K562 (cell line): ENCODE data around the gene NYAP1. TPM values are rescaled to one million over a fixed set of nuclear protein-coding genes. Genes with fewer than 3 reads are reported as not detected.

ENCODE experiments used
- ATF3 ChIP-seq, 2 experiments: fragments of 450-650 bp in 1 of 2; sonication (generic) in 1 of 2; formaldehyde crosslinking in 1 of 2; IDR thresholded peaks in 1 of 2; conservative IDR thresholded peaks in 1 of 2; 2 replicates each; pipeline versions ENCODE4 v1.6.1 to v1.8.1; 2016 to 2023; ENCODE audit warnings: mild to moderate bottlenecking in 2 of 2, moderate library complexity in 2 of 2, inconsistent platforms in 1 of 2, missing genetic modification reagents in 1 of 2
- BACH1 ChIP-seq: fragments of 200-800 bp; sonication (Bioruptor generic); IDR thresholded peaks from 2 replicates; pipeline ENCODE4 v1.6.1; 2016; ENCODE audit warnings: missing genetic modification characterization, missing compliant biosample characterization
- CBFB ChIP-seq: sonication (generic); formaldehyde crosslinking; IDR thresholded peaks from 2 replicates; pipeline ENCODE4 v1.4.0; 2020; ENCODE audit warnings: mild to moderate bottlenecking, missing genetic modification reagents
- CC2D1A ChIP-seq: fragments of 450-650 bp; IDR thresholded peaks from 2 replicates; pipeline ENCODE4 v1.6.1; 2017; ENCODE audit warnings: mild to moderate bottlenecking
- EP300 ChIP-seq: IDR thresholded peaks from 2 replicates; pipeline ENCODE4 v1.6.1; 2012; ENCODE audit warnings: low read length, improper control_type of control experiment
- HLTF ChIP-seq: fragments of 450-650 bp; IDR thresholded peaks from 2 replicates; pipeline ENCODE4 v1.6.1; 2016
- HNRNPLL ChIP-seq: fragments of 200-400 bp; formaldehyde crosslinking; IDR thresholded peaks from 2 replicates; pipeline ENCODE4 v1.6.1; 2017; ENCODE audit warnings: low read length, low read depth, mild to moderate bottlenecking; ENCODE audit not compliant: poor library complexity, severe bottlenecking
- MBD1 ChIP-seq: fragments of 250-450 bp; sonication (Bioruptor Pico); IDR thresholded peaks from 2 replicates; pipeline ENCODE4 v1.8.0; 2022; ENCODE audit warnings: inconsistent platforms
- MCM3 ChIP-seq: fragments of 450-650 bp; IDR thresholded peaks from 2 replicates; pipeline ENCODE4 v1.6.1; 2016
- MEIS2 ChIP-seq: fragments of 450-650 bp; IDR thresholded peaks from 2 replicates; pipeline ENCODE4 v1.6.1; 2014; ENCODE audit warnings: mild to moderate bottlenecking; ENCODE audit not compliant: partially characterized antibody
- MYC ChIP-seq, 2 experiments: fragments of 250-450 bp in 1 of 2; sonication (Bioruptor Pico) in 1 of 2; IDR thresholded peaks; 2 replicates each; pipeline versions ENCODE4 v1.5.1 to v1.6.1; 2012 to 2021; ENCODE audit warnings: low read depth in 2 of 2, borderline replicate concordance in 1 of 2, improper control_type of control experiment in 1 of 2, low read length in 1 of 2, mild to moderate bottlenecking in 1 of 2, moderate library complexity in 1 of 2
- POLR2B ChIP-seq: fragments of 450-650 bp; IDR thresholded peaks from 2 replicates; pipeline ENCODE4 v1.6.1; 2018; ENCODE audit warnings: low read depth; ENCODE audit not compliant: partially characterized antibody
- RHOXF2B ChIP-seq: fragments of 250-450 bp; sonication (Bioruptor Pico); conservative IDR thresholded peaks from 2 replicates; pipeline ENCODE4 v1.5.1; 2021
- RREB1 ChIP-seq: fragments of 250-450 bp; sonication (Bioruptor Pico); IDR thresholded peaks from 2 replicates; pipeline ENCODE4 v1.4.0; 2020
- SETDB1 ChIP-seq: IDR thresholded peaks from one replicate; pipeline ENCODE4 v1.6.1; 2012; ENCODE audit warnings: low read length, control low read depth, inconsistent platforms
- SMAD1 ChIP-seq: fragments of 150-350 bp; IDR thresholded peaks from 2 replicates; pipeline ENCODE4 v1.6.1; 2014; ENCODE audit warnings: low read length, low read depth; ENCODE audit not compliant: partially characterized antibody
- SMARCA4 ChIP-seq: fragments of 450-650 bp; IDR thresholded peaks from 2 replicates; pipeline ENCODE4 v1.6.1; 2016
- ZNF232 ChIP-seq: sonication (generic); formaldehyde crosslinking; IDR thresholded peaks from 2 replicates; pipeline ENCODE4 v1.8.0; 2022; ENCODE audit warnings: mild to moderate bottlenecking, missing genetic modification reagents
- ZNF699 ChIP-seq: fragments of 250-450 bp; sonication (Bioruptor Pico); IDR thresholded peaks from 2 replicates; pipeline ENCODE4 v1.8.0; 2021; ENCODE audit warnings: mild to moderate bottlenecking, moderate library complexity; ENCODE audit not compliant: insufficient replicate concordance
- polyA plus RNA-seq, 8 experiments: library from polyadenylated mRNA; depleted of rRNA in 4 of 8; stranded (reverse) in 5 of 8; unstranded in 3 of 8; fragments of >200 nt; fragmentation: Nextera tagmentation in 2 of 8; fragmentation: Illumina TruSeq in 1 of 8; extraction: Ambion mirVana in 2 of 8; extraction: Trizol in 1 of 8; gene quantifications; 2 replicates each; pipeline versions ENCODE4 v1.2.1 to v1.2.3, GENCODE V29; 2011 to 2014; ENCODE audit warnings: inconsistent platforms in 1 of 8, missing spikeins in 1 of 8
- total RNA-seq, 7 experiments: library from RNA; depleted of rRNA in 6 of 7; stranded (reverse); fragments of >200 nt in 6 of 7; fragmentation: Illumina TruSeq in 2 of 7; extraction: Trizol in 2 of 7; gene quantifications; 2 replicates each; pipeline versions ENCODE4 v1.2.1 to v1.2.3, GENCODE V29; 2011 to 2021; ENCODE audit warnings: low replicate concordance in 1 of 7

The NYAP1 gene
- total and polyA plus RNA-seq, 9 of the 15 experiments (the other 6 are each of a cell fraction or from before 2014, with no cell fraction given): 0.11 to 0.88 (median 0.22) TPM; not detected in 2

DNA sequence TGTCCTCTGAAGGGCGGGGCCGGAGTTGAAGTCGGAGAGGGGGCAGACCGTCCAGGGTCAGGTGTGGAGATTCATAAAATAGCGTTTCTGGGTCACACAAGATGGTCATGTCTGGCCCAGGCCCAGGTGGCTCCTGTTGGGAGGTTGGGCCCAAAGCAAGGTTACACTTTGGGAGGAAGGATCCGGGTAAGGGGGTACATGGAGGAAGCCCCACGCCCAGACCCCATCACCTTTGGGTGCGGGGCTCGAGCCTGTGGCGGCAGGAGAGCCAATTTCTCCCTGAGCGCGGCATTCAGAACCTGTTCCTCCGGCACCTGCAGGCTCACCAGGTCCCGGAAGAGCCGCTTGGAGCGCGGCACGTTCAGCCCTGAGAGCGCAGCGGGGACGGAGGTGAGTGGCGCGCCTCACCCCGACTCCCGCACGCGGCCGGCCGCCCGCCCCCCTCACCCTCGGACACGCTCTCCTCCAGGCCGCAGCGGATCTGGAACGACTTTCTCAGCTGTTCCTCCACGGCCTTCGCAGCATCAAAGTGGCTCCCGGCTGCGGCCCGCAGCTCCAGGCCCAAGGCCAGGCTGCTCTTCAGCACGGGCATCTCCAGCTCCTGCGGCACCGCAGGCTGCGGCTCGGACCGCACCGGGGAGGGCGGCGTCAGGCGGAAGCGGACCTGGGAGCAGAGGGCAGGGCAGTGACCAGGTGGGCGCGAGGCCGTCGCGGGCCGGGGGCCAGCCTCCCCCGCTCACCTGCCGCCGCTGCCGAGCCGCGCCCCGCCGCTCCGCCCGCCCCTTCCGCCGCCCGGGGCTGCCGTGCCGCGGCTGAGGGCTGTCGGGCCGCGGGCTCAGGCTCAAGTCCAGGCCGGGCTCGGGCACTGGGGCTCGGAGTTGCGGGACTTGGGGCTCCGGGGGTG lies 48.1 kb upstream of the NYAP1 start (continued):
- TF ChIP-seq RREB1 (peak; percentile 71; the same call in 1 of the 2 replicates), SMAD1 (peak; percentile 12), MEIS2 (no peak), EP300 (no peak), MYC (IDR thresholded peaks at IDR 0.05; ENCODE audit: low read depth, low read length) (peak; percentile 48; the same call in 1 of the 2 replicates), MYC (CRISPR knock-in tag; IDR thresholded peaks at IDR 0.05; ENCODE audit: borderline replicate concordance, low read depth) (peak; percentile 86; the same call in 1 of the 2 replicates), MBD1 (CRISPR knock-in tag) (no peak), BACH1 (tag) (no peak), CBFB (CRISPR knock-in tag) (no peak; the same call in none of the 2 replicates), MCM3 (no peak), ZNF699 (no peak), HLTF (peak; percentile 77; the same call in 1 of the 2 replicates), SMARCA4 (no peak), ATF3 (IDR thresholded peaks at IDR 0.05) (no peak), ATF3 (CRISPR knock-in tag; conservative IDR thresholded peaks at IDR 0.05) (0 out of 2 replicates have a peak, but pooled peaks have one; percentile 48), POLR2B (peak; percentile 70), ZNF232 (CRISPR knock-in tag) (no peak), HNRNPLL (no peak), CC2D1A (0 out of 2 replicates have a peak, but pooled peaks have one; percentile 18), RHOXF2B (CRISPR knock-in tag) (peak; percentile 52; the same call in 1 of the 2 replicates), SETDB1 (no peak)
